Mucosa of stomach (tissue), 1 donor: Measurements from ENCODE around the gene AUNIP.

Experiments
- H3K27me3 ChIP-seq: one replicate; pipeline ENCODE4 v1.7.0; 2013; ENCODE audit warnings: mild to moderate bottlenecking, low read length; ENCODE audit not compliant: control insufficient read depth, insufficient read depth
- H3K36me3 ChIP-seq: one replicate; pipeline ENCODE4 v1.7.0; 2013; ENCODE audit warnings: low read length; ENCODE audit not compliant: control insufficient read depth, insufficient read depth
- H3K4me1 ChIP-seq: one replicate; pipeline ENCODE4 v1.7.0; 2013; ENCODE audit warnings: mild to moderate bottlenecking, low read length; ENCODE audit not compliant: control insufficient read depth, insufficient read depth
- H3K4me3 ChIP-seq: one replicate; pipeline ENCODE4 v1.7.0; 2013; ENCODE audit warnings: low read length
- H3K9ac ChIP-seq: one replicate; pipeline ENCODE4 v1.7.0; 2013; ENCODE audit warnings: mild to moderate bottlenecking, low read length, moderate library complexity
- H3K9me3 ChIP-seq: one replicate; pipeline ENCODE4 v1.7.0; 2013; ENCODE audit warnings: mild to moderate bottlenecking, low read length, moderate library complexity; ENCODE audit not compliant: control insufficient read depth
- donor health status: Pancreatic carcinoma.

Gene AUNIP

GRCh38 chr1:25787760-25788166 is 71.5 kb downstream of the AUNIP start:
- Histone ChIP-seq H3K27me3 (no peaks in the 10 kb centered on the region), H3K36me3 (no peaks in the 10 kb centered on the region), H3K9ac (no peak overlapping the region), H3K4me1 (peaks cover 11% of the 10 kb centered on the region), H3K9me3 (no peaks in the 10 kb centered on the region), H3K4me3 (no peak overlapping the region)

GRCh38 chr1:25786887-25787759 is 72.1 kb downstream of the AUNIP start:
- H3K36me3 ChIP-seq, result no peaks in the 10 kb centered on the region
- peaks cover 16% of the 10 kb centered on the region for H3K4me1 ChIP-seq
- no peak overlapping the region for H3K9ac ChIP-seq
- no peaks in the 10 kb centered on the region for H3K27me3 ChIP-seq
- no peak overlapping the region for H3K4me3 ChIP-seq
- no peaks in the 10 kb centered on the region for H3K9me3 ChIP-seq

GRCh38 chr1:25785333-25786067 is 73.8 kb downstream of the AUNIP start:
- peaks cover 21% of the 10 kb centered on the region for H3K4me1 ChIP-seq
- H3K9ac ChIP-seq, result no peak overlapping the region
- no peaks in the 10 kb centered on the region for H3K27me3 ChIP-seq
- no peak overlapping the region for H3K4me3 ChIP-seq
- no peaks in the 10 kb centered on the region for H3K9me3 ChIP-seq
- no peaks in the 10 kb centered on the region for H3K36me3 ChIP-seq

GRCh38 chr1:25784575-25785051 is 74.6 kb downstream of the AUNIP start:
- Histone ChIP-seq H3K36me3 (no peaks in the 10 kb centered on the region), H3K9ac (no peak overlapping the region), H3K4me3 (no peak overlapping the region), H3K9me3 (no peaks in the 10 kb centered on the region), H3K4me1 (peaks cover 25% of the 10 kb centered on the region), H3K27me3 (no peaks in the 10 kb centered on the region)
